HepG2 (cell line): ENCODE results near the gene CNTFR. TPM values are rescaled to one million over a fixed set of nuclear protein-coding genes. Genes with fewer than 3 reads are reported as not detected.

ENCODE experiments used
- ATAC-seq: fragments of 200-7000 bp; cut with Tn5 transposase; 3 replicates; pipeline ENCODE4 v1.9.1; 2020; ENCODE audit warnings: mild to moderate bottlenecking, moderate library complexity
- BruUV-seq: library from RNA; stranded (reverse); fragments of 400-500 nt; replicated peaks from 2 replicates; lab custom pipeline; 2021; lab: Mats Ljungman, UMichigan
- CTCF ChIA-PET: fragments of 300-600 bp; formaldehyde crosslinking; extraction: SDS; loops from one replicate; lab custom pipeline; 2021; ENCODE audit warnings: low total read pairs, inconsistent platforms, low intra/inter-chr PET ratio; lab: Yijun Ruan, JAX
- POLR2A ChIA-PET: fragments of 350-600 bp; sonication (Branson Sonifier 250); formaldehyde crosslinking; loops from one replicate; lab custom pipeline; 2020; ENCODE audit warnings: antibody characterized with exemption, inconsistent platforms; lab: Yijun Ruan, JAX
- DNase-seq: peaks from one replicate; pipeline ENCODE4 v3.0.0-alpha.2; 2015; ENCODE audit warnings: low spot score
- FAIRE-seq: peaks from 3 replicates; lab custom pipeline; 2011; peaks lifted over from hg19 to GRCh38; lab: Jason Lieb, UNC
- H2AFZ ChIP-seq: one replicate; pipeline ENCODE4 v1.6.1; 2011; ENCODE audit warnings: low read length, inconsistent platforms
- H3K27ac ChIP-seq: fragments of 300-600 bp; 3 replicates; pipeline ENCODE4 v1.8.0; 2011; ENCODE audit warnings: mixed run types, mild to moderate bottlenecking, mixed read lengths, low read length, inconsistent platforms; ENCODE audit not compliant: insufficient read depth; ENCODE audit errors: extremely low read length
- H3K27me3 ChIP-seq, 2 experiments: fragments of 200-600 bp in 1 of 2; 2 replicates in 1 of 2; 3 replicates in 1 of 2; pipeline versions ENCODE4 v1.6.0 to v1.8.0; 2011; ENCODE audit warnings: low read length in 2 of 2, mild to moderate bottlenecking in 2 of 2, moderate library complexity in 2 of 2, inconsistent platforms in 1 of 2; ENCODE audit not compliant: insufficient read depth in 2 of 2, control insufficient read depth in 1 of 2
- H3K36me3 ChIP-seq, 2 experiments: fragments of 200-600 bp in 1 of 2; replicated peaks in 1 of 2; 2 replicates in 1 of 2; 3 replicates in 1 of 2; pipeline versions ENCODE4 v1.5.1 to v1.8.0; 2011; ENCODE audit warnings: low read length in 2 of 2, inconsistent platforms in 1 of 2; ENCODE audit not compliant: insufficient read depth in 2 of 2, control insufficient read depth in 1 of 2
- H3K4me1 ChIP-seq: 2 replicates; pipeline ENCODE4 v1.5.1; 2012; ENCODE audit warnings: low read length, inconsistent platforms; ENCODE audit not compliant: insufficient read depth
- H3K4me2 ChIP-seq: 2 replicates; pipeline ENCODE4 v1.6.0; 2011; ENCODE audit warnings: low read depth, low read length, inconsistent platforms
- H3K4me3 ChIP-seq, 3 experiments: fragments of 200-600 bp in 1 of 3; sonication (generic), shearing (Covaris generic) in 1 of 3; replicated peaks in 1 of 3; 2 replicates each; pipeline ENCODE4 v1.5.1; 2011 to 2016; ENCODE audit warnings: low read length in 3 of 3, inconsistent platforms in 2 of 3, low read depth in 2 of 3, mild to moderate bottlenecking in 2 of 3, control low read depth in 1 of 3, mixed read lengths in 1 of 3; ENCODE audit not compliant: insufficient read depth in 1 of 3
- H3K79me2 ChIP-seq: one replicate; pipeline ENCODE4 v1.6.1; 2011; ENCODE audit warnings: low read length, inconsistent platforms; ENCODE audit not compliant: insufficient read depth
- H3K9ac ChIP-seq: 2 replicates; pipeline ENCODE4 v1.6.0; 2011; ENCODE audit warnings: mild to moderate bottlenecking, low read depth, low read length, inconsistent platforms; ENCODE audit not compliant: insufficient read depth
- H3K9me3 ChIP-seq: 2 replicates; pipeline ENCODE4 v1.5.1; 2012; ENCODE audit warnings: mild to moderate bottlenecking, low read length
- H4K20me1 ChIP-seq: 2 replicates; pipeline ENCODE4 v1.6.0; 2011; ENCODE audit warnings: inconsistent platforms, mild to moderate bottlenecking, low read length, moderate library complexity; ENCODE audit not compliant: insufficient read depth
- HNRNPL ChIP-seq: fragments of 200-400 bp; formaldehyde crosslinking; IDR thresholded peaks from 2 replicates; pipeline ENCODE4 v1.6.1; 2017; ENCODE audit warnings: mild to moderate bottlenecking, low read depth, low read length
- RCOR2 ChIP-seq: IDR thresholded peaks from 2 replicates; pipeline ENCODE4 v1.6.1; 2016; ENCODE audit warnings: missing biosample characterization, missing genetic modification reagents
- SMARCE1 ChIP-seq: fragments of 450-650 bp; IDR thresholded peaks from 2 replicates; pipeline ENCODE4 v1.6.1; 2017; ENCODE audit warnings: borderline replicate concordance
- SPEN ChIP-seq: sonication (generic); formaldehyde crosslinking; IDR thresholded peaks from 2 replicates; pipeline ENCODE4 v1.5.1; 2020; ENCODE audit warnings: low read depth, mild to moderate bottlenecking, missing genetic modification reagents
- SRSF1 ChIP-seq: fragments of 200-400 bp; formaldehyde crosslinking; optimal IDR thresholded peaks from 2 replicates; pipeline ENCODE3; 2017; ENCODE audit warnings: mild to moderate bottlenecking, low read depth, low read length, moderate library complexity
- ZFP36L1 ChIP-seq: sonication (generic); formaldehyde crosslinking; IDR thresholded peaks from 2 replicates; pipeline ENCODE4 v1.8.0; 2022; ENCODE audit warnings: mild to moderate bottlenecking, missing genetic modification reagents, moderate library complexity
- ZNF432 ChIP-seq: sonication (generic); formaldehyde crosslinking; IDR thresholded peaks from 2 replicates; pipeline ENCODE4 v1.5.0; 2020; ENCODE audit warnings: missing genetic modification reagents, mild to moderate bottlenecking, borderline replicate concordance
- ZNF616 ChIP-seq: sonication (generic); formaldehyde crosslinking; IDR thresholded peaks from 2 replicates; pipeline ENCODE4 v1.5.0; 2020; ENCODE audit warnings: low read depth, mild to moderate bottlenecking, missing genetic modification reagents
- ZNF775 ChIP-seq: sonication (generic); formaldehyde crosslinking; IDR thresholded peaks from 2 replicates; pipeline ENCODE4 v1.4.0; 2020; ENCODE audit warnings: missing genetic modification reagents, mild to moderate bottlenecking, moderate library complexity, borderline replicate concordance
- WGBS: methylation state at CpG from one replicate; pipeline ENCODE4 v1.1.6; 2017; ENCODE audit warnings: low lambda C conversion rate; 5-methylcytosine and 5-hydroxymethylcytosine counted together
- in situ Hi-C: cut with HindIII; loops from 2 replicates; pipeline ENCODE4 v1.10.0; 2017; ENCODE audit warnings: low pct_unique_long_range_greater_than_20kb; ENCODE audit not compliant: extremely low pct_ligation_motif_present
- intact Hi-C: fragments of 100-400 bp; cut with micrococcal nuclease; formaldehyde crosslinking; loops from one replicate; pipeline ENCODE4 v1.10.0; 2022; ENCODE audit not compliant: unreplicated experiment
- polyA plus RNA-seq, 8 experiments: library from polyadenylated mRNA; depleted of rRNA in 3 of 8; stranded (reverse) in 7 of 8; unstranded in 1 of 8; fragments of >200 nt; fragmentation: Illumina TruSeq in 4 of 8; extraction: Trizol in 4 of 8; gene quantifications; 2 replicates each; pipeline versions ENCODE4 v1.2.1 to v1.2.3, GENCODE V29; 2011 to 2016; ENCODE audit warnings: low read depth in 4 of 8, missing spikeins in 1 of 8, mixed read lengths in 1 of 8; ENCODE audit not compliant: insufficient read depth in 1 of 8
- total RNA-seq, 5 experiments: library from RNA; depleted of rRNA; stranded (reverse); fragments of >200 nt; fragmentation: Illumina TruSeq; extraction: Trizol; gene quantifications; 2 replicates each; pipeline ENCODE4 v1.2.3, GENCODE V29; 2016; ENCODE audit warnings: low read depth in 1 of 5
- TF ChIP-seq, protein P1 (sequence below): sonication (generic); formaldehyde crosslinking; IDR thresholded peaks from 2 replicates; pipeline ENCODE4 v1.4.0; 2020; ENCODE audit warnings: missing genetic modification reagents, low read depth, mild to moderate bottlenecking, borderline replicate concordance
- TF ChIP-seq, protein P2 (sequence below): sonication (generic); formaldehyde crosslinking; IDR thresholded peaks from 2 replicates; pipeline ENCODE4; 2020; ENCODE audit warnings: missing genetic modification reagents, mild to moderate bottlenecking, borderline replicate concordance
- TF ChIP-seq, protein P3 (sequence below): sonication (generic); formaldehyde crosslinking; IDR thresholded peaks from 2 replicates; pipeline ENCODE4 v1.4.0; 2020; ENCODE audit warnings: mild to moderate bottlenecking, missing genetic modification reagents
- TF ChIP-seq, protein P4 (sequence below): IDR thresholded peaks from 2 replicates; pipeline ENCODE4 v1.6.1; 2012; ENCODE audit warnings: low read length, improper control_type of control experiment

CNTFR gene
- total and polyA plus RNA-seq, 2 of the 13 experiments (the other 11 are each of a cell fraction or from before 2014, with no cell fraction given) = not detected

DNA sequence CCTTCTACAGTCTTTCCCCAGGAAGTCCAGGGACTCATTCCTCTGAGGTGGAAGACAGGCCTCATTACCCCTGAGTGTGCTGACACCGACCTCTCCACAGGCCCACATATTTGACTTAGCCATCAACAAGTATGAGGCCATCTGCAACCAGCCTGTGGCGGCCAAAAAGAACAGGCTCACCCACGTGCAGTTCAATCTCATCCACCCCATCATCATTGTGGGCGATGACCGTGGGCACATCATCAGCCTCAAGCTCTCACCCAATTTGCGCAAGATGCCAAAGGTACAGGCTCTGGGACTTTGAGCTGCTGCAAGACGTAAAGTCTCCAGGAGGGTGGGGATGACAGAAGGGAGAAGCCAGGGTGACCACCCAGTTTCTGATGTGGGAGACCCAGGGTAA lies 72.3 kb downstream of the CNTFR start:
- TF ChIP-seq, protein P1, sequence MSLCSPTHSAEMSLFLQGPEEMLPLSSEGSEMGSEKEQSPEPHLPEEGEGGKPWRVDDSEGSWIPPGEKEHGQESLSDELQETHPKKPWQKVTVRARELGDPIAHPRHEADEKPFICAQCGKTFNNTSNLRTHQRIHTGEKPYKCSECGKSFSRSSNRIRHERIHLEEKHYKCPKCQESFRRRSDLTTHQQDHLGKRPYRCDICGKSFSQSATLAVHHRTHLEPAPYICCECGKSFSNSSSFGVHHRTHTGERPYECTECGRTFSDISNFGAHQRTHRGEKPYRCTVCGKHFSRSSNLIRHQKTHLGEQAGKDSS (CRISPR knock-in tag) = no peak
- TF ChIP-seq, protein P2, sequence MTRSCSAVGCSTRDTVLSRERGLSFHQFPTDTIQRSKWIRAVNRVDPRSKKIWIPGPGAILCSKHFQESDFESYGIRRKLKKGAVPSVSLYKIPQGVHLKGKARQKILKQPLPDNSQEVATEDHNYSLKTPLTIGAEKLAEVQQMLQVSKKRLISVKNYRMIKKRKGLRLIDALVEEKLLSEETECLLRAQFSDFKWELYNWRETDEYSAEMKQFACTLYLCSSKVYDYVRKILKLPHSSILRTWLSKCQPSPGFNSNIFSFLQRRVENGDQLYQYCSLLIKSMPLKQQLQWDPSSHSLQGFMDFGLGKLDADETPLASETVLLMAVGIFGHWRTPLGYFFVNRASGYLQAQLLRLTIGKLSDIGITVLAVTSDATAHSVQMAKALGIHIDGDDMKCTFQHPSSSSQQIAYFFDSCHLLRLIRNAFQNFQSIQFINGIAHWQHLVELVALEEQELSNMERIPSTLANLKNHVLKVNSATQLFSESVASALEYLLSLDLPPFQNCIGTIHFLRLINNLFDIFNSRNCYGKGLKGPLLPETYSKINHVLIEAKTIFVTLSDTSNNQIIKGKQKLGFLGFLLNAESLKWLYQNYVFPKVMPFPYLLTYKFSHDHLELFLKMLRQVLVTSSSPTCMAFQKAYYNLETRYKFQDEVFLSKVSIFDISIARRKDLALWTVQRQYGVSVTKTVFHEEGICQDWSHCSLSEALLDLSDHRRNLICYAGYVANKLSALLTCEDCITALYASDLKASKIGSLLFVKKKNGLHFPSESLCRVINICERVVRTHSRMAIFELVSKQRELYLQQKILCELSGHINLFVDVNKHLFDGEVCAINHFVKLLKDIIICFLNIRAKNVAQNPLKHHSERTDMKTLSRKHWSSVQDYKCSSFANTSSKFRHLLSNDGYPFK = no peak
- TF ChIP-seq ZNF775 (CRISPR knock-in tag) (no peak), ZFP36L1 (CRISPR knock-in tag) (no peak), SRSF1 (no peak), SPEN (CRISPR knock-in tag) (no peak), RCOR2 (CRISPR knock-in tag) (no peak), HNRNPL (no peak), SMARCE1 (no peak), ZNF432 (no peak), ZNF616 (CRISPR knock-in tag) (no peak)
- TF ChIP-seq, protein P3, sequence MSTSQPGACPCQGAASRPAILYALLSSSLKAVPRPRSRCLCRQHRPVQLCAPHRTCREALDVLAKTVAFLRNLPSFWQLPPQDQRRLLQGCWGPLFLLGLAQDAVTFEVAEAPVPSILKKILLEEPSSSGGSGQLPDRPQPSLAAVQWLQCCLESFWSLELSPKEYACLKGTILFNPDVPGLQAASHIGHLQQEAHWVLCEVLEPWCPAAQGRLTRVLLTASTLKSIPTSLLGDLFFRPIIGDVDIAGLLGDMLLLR (CRISPR knock-in tag) = no peak
- TF ChIP-seq, protein P4, sequence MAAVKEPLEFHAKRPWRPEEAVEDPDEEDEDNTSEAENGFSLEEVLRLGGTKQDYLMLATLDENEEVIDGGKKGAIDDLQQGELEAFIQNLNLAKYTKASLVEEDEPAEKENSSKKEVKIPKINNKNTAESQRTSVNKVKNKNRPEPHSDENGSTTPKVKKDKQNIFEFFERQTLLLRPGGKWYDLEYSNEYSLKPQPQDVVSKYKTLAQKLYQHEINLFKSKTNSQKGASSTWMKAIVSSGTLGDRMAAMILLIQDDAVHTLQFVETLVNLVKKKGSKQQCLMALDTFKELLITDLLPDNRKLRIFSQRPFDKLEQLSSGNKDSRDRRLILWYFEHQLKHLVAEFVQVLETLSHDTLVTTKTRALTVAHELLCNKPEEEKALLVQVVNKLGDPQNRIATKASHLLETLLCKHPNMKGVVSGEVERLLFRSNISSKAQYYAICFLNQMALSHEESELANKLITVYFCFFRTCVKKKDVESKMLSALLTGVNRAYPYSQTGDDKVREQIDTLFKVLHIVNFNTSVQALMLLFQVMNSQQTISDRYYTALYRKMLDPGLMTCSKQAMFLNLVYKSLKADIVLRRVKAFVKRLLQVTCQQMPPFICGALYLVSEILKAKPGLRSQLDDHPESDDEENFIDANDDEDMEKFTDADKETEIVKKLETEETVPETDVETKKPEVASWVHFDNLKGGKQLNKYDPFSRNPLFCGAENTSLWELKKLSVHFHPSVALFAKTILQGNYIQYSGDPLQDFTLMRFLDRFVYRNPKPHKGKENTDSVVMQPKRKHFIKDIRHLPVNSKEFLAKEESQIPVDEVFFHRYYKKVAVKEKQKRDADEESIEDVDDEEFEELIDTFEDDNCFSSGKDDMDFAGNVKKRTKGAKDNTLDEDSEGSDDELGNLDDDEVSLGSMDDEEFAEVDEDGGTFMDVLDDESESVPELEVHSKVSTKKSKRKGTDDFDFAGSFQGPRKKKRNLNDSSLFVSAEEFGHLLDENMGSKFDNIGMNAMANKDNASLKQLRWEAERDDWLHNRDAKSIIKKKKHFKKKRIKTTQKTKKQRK = no peak
- H3K27ac ChIP-seq = no peak overlapping the region
- H3K9me3 ChIP-seq = no peaks in the 10 kb centered on the region
- no TSS peak for BruUV-seq
- H4K20me1 ChIP-seq = no peaks in the 10 kb centered on the region
- H3K36me3 ChIP-seq = no peaks in the 10 kb centered on the region
- ChIA-PET CTCF (interaction anchor here (1.7 kb wide), 1 partner anchor 30 kb away, joined by 3 read pairs; no protein-coding TSS in a partner anchor), POLR2A (no interaction called here)
- H2AFZ ChIP-seq = no peak overlapping the region
- ATAC-seq (no peak), FAIRE-seq (no peak), DNase-seq (no peak)
- no peak overlapping the region for H3K4me3 ChIP-seq
- peaks cover 17% of the 10 kb centered on the region for H3K4me1 ChIP-seq
- peaks cover 7 to 31% of the 10 kb centered on the region in 2 experiments; a peak in 3 of 5 replicates for H3K27me3 ChIP-seq
- H3K79me2 ChIP-seq = no peaks in the 10 kb centered on the region
- in situ Hi-C loops = no loop called here
- no peak overlapping the region for H3K9ac ChIP-seq
- intact Hi-C loops = no loop called here
- no peak overlapping the region for H3K4me2 ChIP-seq
- WGBS = 24% methylated on average over 5 of the region's 7 CpGs
